Activated T-helper 1 cell treated with Interleukin-2 at 50 U/mL for 16 hours (primary cell): Measurements from ENCODE around the gene SUPT6H.

Source experiments
- DNase-seq: peaks from one replicate; pipeline ENCODE4 v3.0.0-alpha.2; 2020; ENCODE audit warnings: low read depth

Gene SUPT6H

GRCh38 chr17:28661635-28662526 is at the start of gene SUPT6H, which contains the start of gene SDF2:
SUPT6H (plus strand) TSS chr17:28662205; CDS start chr17:28673402, 11,197 bp downstream.
SDF2 (minus strand) TSS chr17:28661906; CDS start chr17:28661876, 30 bp downstream.
- DNase-seq, result peak; percentile 89

GRCh38 chr17:28612531-28612930 is 49.5 kb upstream of the SUPT6H start:
- DNase-seq, result no peak

- peak; percentile 12 for DNase-seq
Measured at GRCh38 chr17:28612936-28613872, 48.8 kb upstream of the SUPT6H start.

GRCh38 chr17:28613931-28614381 is 48.0 kb upstream of the SUPT6H start, which contains the start of gene RSKR:
RSKR (minus strand) TSS chr17:28614185; CDS start chr17:28614161, 24 bp downstream.
- no peak for DNase-seq

- no peak for DNase-seq
Measured at GRCh38 chr17:28615260-28615940, 46.6 kb upstream of the SUPT6H start.

GRCh38 chr17:28616281-28616680 is 45.7 kb upstream of the SUPT6H start:
- DNase-seq, result no peak

GRCh38 chr17:28618464-28618863 is 43.5 kb upstream of the SUPT6H start:
- DNase-seq, result no peak

- DNase-seq, result no peak
Measured at GRCh38 chr17:28620010-28620409, 42.0 kb upstream of the SUPT6H start.

GRCh38 chr17:28622186-28622585 is 39.8 kb upstream of the SUPT6H start:
- no peak for DNase-seq

GRCh38 chr17:28623696-28624095 is 38.3 kb upstream of the SUPT6H start:
- DNase-seq, result no peak

GRCh38 chr17:28624148-28624547 is 37.9 kb upstream of the SUPT6H start:
- no peak for DNase-seq

- no peak for DNase-seq
Measured at GRCh38 chr17:28626818-28627217, 35.2 kb upstream of the SUPT6H start.

GRCh38 chr17:28634206-28634865 is 27.7 kb upstream of the SUPT6H start:
- DNase-seq, result no peak

- no peak for DNase-seq
Measured at GRCh38 chr17:28635506-28635905, 26.5 kb upstream of the SUPT6H start.

- DNase-seq, result no peak
Measured at GRCh38 chr17:28641579-28641978, 20.4 kb upstream of the SUPT6H start.

GRCh38 chr17:28643983-28644786 is 17.8 kb upstream of the SUPT6H start:
- no peak for DNase-seq

- peak; percentile 95 for DNase-seq
Measured at GRCh38 chr17:28644787-28645575, 17.0 kb upstream of the SUPT6H start, which contains the start of gene BLTP2. BLTP2 (minus strand) TSS chr17:28645158; CDS start chr17:28645056, 102 bp downstream.

- DNase-seq, result no peak
Measured at GRCh38 chr17:28645576-28645939, 16.4 kb upstream of the SUPT6H start.

GRCh38 chr17:28646039-28646754 is 15.8 kb upstream of the SUPT6H start:
- DNase-seq, result no peak
